Right renal pelvis (tissue), 4 donors: Measurements from ENCODE around the gene TRAPPC10. TPM values are rescaled to one million over a fixed set of nuclear protein-coding genes. Genes with fewer than 3 reads are reported as not detected.

ENCODE experiments used
- DNase-seq, 4 donors: peaks; one replicate each; pipeline ENCODE4 v3.0.0-alpha.2; 2013; ENCODE audit warnings: low read depth in 4 of 4, low spot score in 3 of 4, missing footprints in 1 of 4
- polyA plus RNA-seq, 4 donors: library from polyadenylated mRNA; unstranded; fragments of 120-200 nt; gene quantifications; one replicate each; pipeline ENCODE4 v1.2.1, GENCODE V29; 2013; ENCODE audit not compliant: insufficient read length in 4 of 4

The TRAPPC10 gene
- 10 to 100 TPM; 38.2 to 40.8 (median 39.4) TPM for polyA plus RNA-seq

- DNase-seq, result peak; percentile 74 to 81 (median 76)
Measured at GRCh38 chr21:44011579-44012473, at the start of gene TRAPPC10. Gene TRAPPC10, plus strand, starts transcription at chr21:44012309. Its CDS starts 185 bp downstream, at chr21:44012494.

GRCh38 chr21:43965911-43966585 is 46.1 kb upstream of the TRAPPC10 start:
- no peak for DNase-seq

DNA sequence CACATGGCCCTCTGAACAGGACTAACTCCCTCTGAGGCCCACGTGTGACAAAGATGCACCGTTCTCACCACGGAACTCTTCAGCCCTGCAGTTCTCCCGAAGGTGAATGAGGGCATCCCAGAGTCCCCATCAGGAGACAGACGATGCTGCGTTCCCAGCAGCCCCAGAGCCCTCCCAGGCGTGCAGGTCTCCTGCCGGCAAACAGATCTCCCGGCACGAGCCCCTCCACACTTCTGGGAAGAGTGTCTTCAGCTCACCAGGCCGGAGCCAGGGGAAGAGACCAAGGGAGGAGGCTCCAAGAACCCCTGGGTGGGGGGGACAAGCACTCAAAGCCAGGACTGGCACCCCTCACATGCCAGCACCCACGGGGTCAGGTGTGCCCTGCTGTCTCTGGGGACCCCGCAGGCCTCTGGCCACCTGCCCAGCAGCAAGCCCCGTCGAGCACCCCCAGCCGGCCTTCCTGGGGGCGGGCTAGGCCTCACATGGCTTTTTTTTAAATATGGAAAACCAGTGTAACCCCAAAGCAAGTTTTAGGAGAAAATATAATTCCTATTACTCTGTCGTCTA is 45.1 kb upstream of the TRAPPC10 start:
- DNase-seq, result no peak

GRCh38 chr21:43967981-43968380 is 44.1 kb upstream of the TRAPPC10 start:
- DNase-seq, result no peak

GRCh38 chr21:43968410-43969114 is 43.5 kb upstream of the TRAPPC10 start:
- no peak for DNase-seq

DNA sequence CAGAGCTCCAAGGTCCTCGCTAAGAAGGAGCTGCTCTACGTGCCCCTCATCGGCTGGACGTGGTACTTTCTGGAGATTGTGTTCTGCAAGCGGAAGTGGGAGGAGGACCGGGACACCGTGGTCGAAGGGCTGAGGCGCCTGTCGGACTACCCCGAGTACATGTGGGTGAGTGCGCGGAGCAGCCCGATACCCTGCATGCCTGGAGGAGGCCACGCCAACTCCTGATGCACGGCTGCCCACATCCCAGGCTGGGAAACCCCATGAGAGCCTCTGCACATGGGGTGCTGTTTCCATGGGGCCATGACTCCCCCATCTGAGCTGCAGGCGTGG is 43.0 kb upstream of the TRAPPC10 start:
- no peak for DNase-seq

GRCh38 chr21:43970551-43970950 is 41.6 kb upstream of the TRAPPC10 start:
- DNase-seq, result no peak

GRCh38 chr21:43971201-43971991 is 40.7 kb upstream of the TRAPPC10 start:
- no peak for DNase-seq

DNA sequence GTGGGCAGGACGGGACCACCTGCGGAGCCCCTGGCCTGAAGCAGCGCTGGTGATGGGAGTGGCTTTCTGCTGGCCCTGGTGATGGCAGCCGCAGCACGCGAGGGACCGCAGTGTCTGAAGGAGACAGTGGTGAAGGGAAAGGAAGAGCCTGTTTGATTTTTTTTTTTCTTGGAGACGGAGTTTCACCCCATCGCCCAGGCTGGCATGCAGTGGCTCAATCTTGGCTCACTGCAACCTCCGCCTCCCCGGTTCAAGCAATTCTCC is 40.2 kb upstream of the TRAPPC10 start:
- DNase-seq, result no peak

DNA sequence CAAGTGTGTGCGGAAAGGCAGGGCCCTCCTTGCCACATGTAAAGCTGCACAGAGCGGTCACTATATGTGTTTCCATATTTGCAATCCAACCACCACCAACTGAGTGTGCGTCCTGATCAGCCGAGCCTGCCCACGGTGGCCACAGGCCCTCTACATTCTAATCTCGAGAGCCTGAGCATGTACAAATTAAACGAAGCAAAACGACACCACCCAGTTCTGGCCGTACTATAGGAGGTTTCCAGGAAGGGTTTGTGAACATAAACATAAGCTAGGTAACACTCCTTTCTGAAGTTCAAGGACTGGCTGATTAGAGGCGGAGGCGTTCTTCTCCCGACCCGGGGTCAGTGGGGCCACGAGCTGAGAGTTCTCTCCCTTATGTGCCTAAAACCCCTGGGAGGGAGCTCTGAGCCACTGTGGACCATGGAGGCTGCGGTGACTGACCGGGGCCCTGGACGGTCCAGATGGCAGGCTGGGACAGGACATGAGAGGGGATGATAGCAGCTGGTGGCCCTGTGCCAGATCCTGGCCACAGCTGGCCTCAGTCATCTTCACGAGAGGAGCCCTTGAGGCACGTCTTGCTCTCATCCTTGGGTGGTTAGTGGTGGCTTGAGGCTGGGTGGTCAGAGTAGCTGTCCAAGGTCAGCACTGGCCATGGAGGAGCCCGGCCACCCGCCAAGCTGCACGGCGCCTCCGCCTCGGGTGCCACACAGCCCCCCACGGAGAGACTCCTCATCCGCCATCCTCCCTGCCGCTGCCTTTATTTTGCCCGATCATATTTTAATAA is 39.1 kb upstream of the TRAPPC10 start:
- no peak for DNase-seq

DNA sequence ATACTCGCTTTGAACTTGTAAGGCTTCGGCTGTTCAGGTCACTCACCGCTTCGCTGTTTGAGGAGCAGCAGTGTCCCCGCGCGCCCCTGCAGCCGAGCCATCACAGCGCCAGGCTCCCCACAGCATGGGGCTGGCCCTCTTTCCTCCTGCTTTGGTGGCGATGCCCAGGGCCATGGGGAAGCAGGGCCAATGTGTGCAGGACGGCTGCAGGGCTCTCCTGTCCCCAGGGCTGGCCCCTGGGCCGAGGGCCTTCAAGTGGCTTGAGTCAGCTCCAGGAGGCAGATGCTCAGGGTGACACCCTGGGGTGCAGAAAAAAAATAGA is 38.5 kb upstream of the TRAPPC10 start:
- no peak for DNase-seq

GRCh38 chr21:43974791-43975468 is 37.2 kb upstream of the TRAPPC10 start:
- DNase-seq, result no peak

DNA sequence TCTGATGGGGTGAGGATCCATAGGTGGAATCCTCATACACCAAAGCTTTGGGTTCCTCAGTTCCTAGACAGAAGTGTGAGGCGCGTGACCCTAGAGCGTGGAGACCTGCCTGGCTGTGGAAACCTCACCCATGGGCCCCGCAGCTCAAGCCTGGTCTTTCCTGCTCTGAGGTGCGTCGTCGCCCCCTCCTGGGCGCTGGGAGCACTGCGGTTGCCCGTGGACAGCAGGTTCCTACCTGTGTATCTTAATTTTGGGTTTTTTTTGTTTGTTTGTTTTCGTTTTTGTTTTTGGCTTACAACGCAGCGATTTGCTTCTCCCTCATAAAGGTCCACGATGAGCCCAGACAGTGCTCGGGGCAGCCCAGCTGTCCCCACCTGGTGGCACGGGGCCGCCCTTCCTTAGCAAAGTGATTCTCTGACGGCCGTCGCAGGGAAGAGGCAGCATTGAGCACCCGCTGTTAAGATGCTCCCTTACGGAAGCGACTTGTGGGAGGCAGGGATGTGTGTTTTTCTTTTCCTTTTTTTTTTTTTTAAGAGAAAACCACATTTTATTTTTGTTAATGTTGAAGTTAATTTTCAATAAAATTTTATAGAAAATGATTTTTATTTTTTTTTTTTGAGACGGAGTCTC is 36.5 kb upstream of the TRAPPC10 start:
- DNase-seq, result peak in 1 of 4 donors; percentile 73

DNA sequence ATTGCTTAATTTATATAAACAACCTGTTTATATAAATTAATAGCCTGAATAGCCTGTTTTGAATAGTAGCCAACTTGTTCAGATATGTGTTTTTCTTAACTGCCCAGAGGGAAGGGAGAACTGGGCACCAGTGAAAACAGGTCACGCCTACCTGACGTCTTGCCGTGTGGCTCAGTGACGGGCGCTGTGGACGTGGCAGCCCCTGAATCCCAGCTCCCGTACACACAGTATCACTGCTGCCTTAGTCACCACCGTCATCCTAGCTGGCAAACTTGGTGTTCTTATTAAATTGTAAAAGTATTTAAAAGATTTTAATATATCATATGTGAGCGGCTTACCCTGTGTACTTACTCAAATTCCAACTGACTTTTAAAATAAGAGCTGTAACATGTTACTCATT is 35.4 kb upstream of the TRAPPC10 start:
- DNase-seq, result no peak

- no peak for DNase-seq
Measured at GRCh38 chr21:43978060-43978459, 34.0 kb upstream of the TRAPPC10 start.

DNA sequence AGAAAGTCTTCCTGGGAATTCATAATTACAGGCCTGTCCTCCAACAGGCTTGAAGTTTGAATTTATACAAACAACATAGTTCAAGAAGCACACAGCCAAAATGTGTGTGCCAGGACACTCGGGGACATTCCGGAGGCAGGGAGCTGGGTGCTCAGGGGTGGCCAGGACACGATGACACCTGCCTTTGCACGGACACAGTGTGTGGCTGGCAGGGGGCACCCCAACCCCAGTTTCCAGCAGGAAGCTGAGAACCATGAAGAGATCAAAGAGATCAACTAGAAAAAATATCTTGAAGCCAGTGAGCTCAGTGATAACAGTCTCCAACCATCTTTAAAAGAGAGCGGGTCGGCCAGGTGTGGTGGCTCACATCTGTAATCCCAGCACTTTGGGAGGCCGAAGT is 32.5 kb upstream of the TRAPPC10 start:
- no peak for DNase-seq

GRCh38 chr21:43981151-43981870 is 30.8 kb upstream of the TRAPPC10 start:
- no peak for DNase-seq

DNA sequence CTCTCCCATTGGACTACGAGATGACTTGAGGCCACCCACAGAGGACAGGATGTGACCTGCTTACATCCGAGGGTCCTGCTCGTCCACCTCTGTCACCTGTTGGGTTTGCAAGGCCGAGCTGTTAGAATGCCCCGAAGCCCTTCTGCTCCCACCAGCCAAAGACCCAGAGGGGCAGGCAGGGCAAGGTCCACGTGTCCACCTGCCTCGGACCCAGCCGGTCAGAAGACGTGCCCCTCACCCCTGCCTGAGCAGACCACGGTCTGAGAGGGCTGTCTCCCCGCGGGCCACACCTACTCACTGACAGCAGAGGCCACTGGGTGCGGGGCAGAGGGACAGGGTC is 30.3 kb upstream of the TRAPPC10 start:
- DNase-seq, result no peak
